Trophoblast cell (in vitro differentiated cells and primary cell): ENCODE data around the gene GJA10.

Experiments
- DNase-seq, 2 donors: peaks; one replicate each; pipeline ENCODE4 v3.0.0-alpha.2; 2016
- H2AFZ ChIP-seq: 2 replicates; pipeline ENCODE4 v1.6.1; 2013; ENCODE audit warnings: low read length, moderate library complexity, mild to moderate bottlenecking; ENCODE audit not compliant: insufficient read depth, poor library complexity
- H2AK5ac ChIP-seq: 2 replicates; pipeline ENCODE4 v1.6.1; 2013; ENCODE audit warnings: mild to moderate bottlenecking, low read length
- H2BK120ac ChIP-seq: 2 replicates; pipeline ENCODE4 v1.6.1; 2013; ENCODE audit warnings: low read length, mild to moderate bottlenecking, moderate library complexity; ENCODE audit not compliant: insufficient read depth, poor library complexity
- H2BK12ac ChIP-seq: 2 replicates; pipeline ENCODE4 v1.6.1; 2013; ENCODE audit warnings: mild to moderate bottlenecking, low read length, moderate library complexity
- H2BK5ac ChIP-seq: 2 replicates; pipeline ENCODE4 v1.6.1; 2013; ENCODE audit warnings: low read length, low read depth, moderate library complexity, mild to moderate bottlenecking; ENCODE audit not compliant: poor library complexity
- H3K14ac ChIP-seq: 2 replicates; pipeline ENCODE4 v1.6.1; 2013; ENCODE audit warnings: mild to moderate bottlenecking, low read length
- H3K18ac ChIP-seq: 2 replicates; pipeline ENCODE4 v1.6.1; 2013; ENCODE audit warnings: mild to moderate bottlenecking, low read length
- H3K23ac ChIP-seq: 2 replicates; pipeline ENCODE4 v1.6.1; 2013; ENCODE audit warnings: low read length
- H3K27ac ChIP-seq: 2 replicates; pipeline ENCODE4 v1.5.1; 2013; ENCODE audit warnings: low read depth, mild to moderate bottlenecking, inconsistent platforms, low read length, moderate library complexity
- H3K27me3 ChIP-seq: 2 replicates; pipeline ENCODE4 v1.6.1; 2013; ENCODE audit warnings: inconsistent platforms, mild to moderate bottlenecking, low read length, moderate library complexity; ENCODE audit not compliant: insufficient read depth
- H3K36me3 ChIP-seq, 2 experiments: 1 replicate in 1 of 2; 2 replicates in 1 of 2; pipeline ENCODE4 v1.6.1; 2013; ENCODE audit warnings: low read length in 2 of 2, mild to moderate bottlenecking in 2 of 2, moderate library complexity in 1 of 2; ENCODE audit not compliant: insufficient read depth in 2 of 2, control insufficient read depth in 1 of 2
- H3K4ac ChIP-seq: 2 replicates; pipeline ENCODE4 v1.6.1; 2013; ENCODE audit warnings: low read depth, mild to moderate bottlenecking, low read length, moderate library complexity
- H3K4me1 ChIP-seq, 2 experiments: 1 replicate in 1 of 2; 2 replicates in 1 of 2; pipeline ENCODE4 v1.6.1; 2013; ENCODE audit warnings: low read length in 2 of 2, mild to moderate bottlenecking in 2 of 2, moderate library complexity in 1 of 2; ENCODE audit not compliant: insufficient read depth in 2 of 2, control insufficient read depth in 1 of 2
- H3K4me2 ChIP-seq: 2 replicates; pipeline ENCODE4 v1.6.1; 2013; ENCODE audit warnings: inconsistent platforms, mild to moderate bottlenecking, low read length, moderate library complexity
- H3K4me3 ChIP-seq: 2 replicates; pipeline ENCODE4 v1.5.1; 2013; ENCODE audit warnings: mild to moderate bottlenecking, low read depth, low read length, inconsistent platforms
- H3K79me1 ChIP-seq: one replicate; pipeline ENCODE4 v1.6.1; 2013; ENCODE audit warnings: low read length
- H3K79me2 ChIP-seq: 2 replicates; pipeline ENCODE4 v1.6.1; 2013; ENCODE audit warnings: low read length, mild to moderate bottlenecking; ENCODE audit not compliant: control insufficient read depth, insufficient read depth, poor library complexity
- H3K9ac ChIP-seq: 2 replicates; pipeline ENCODE4 v1.6.1; 2013; ENCODE audit warnings: mild to moderate bottlenecking, low read length
- H3K9me3 ChIP-seq: 2 replicates; pipeline ENCODE4 v1.6.1; 2013; ENCODE audit warnings: low read depth, mild to moderate bottlenecking, control low read depth, inconsistent platforms, low read length; ENCODE audit not compliant: insufficient read depth
- H4K12ac ChIP-seq: 2 replicates; pipeline ENCODE4 v1.6.1; 2013; ENCODE audit warnings: low read depth, mild to moderate bottlenecking, low read length, moderate library complexity
- H4K8ac ChIP-seq: 2 replicates; pipeline ENCODE4 v1.6.1; 2013; ENCODE audit warnings: low read depth, mild to moderate bottlenecking, low read length, moderate library complexity
- H4K91ac ChIP-seq: one replicate; pipeline ENCODE4 v1.6.1; 2013; ENCODE audit warnings: low read depth, mild to moderate bottlenecking, low read length, moderate library complexity
- WGBS: extraction: QIAGEN DNeasy Blood & Tissue Kit; methylation state at CpG from one replicate; pipeline ENCODE4 v1.1.7; 2013; ENCODE audit warnings: missing lambda C conversion rate; ENCODE audit not compliant: insufficient read length, insufficient coverage; ENCODE audit errors: extremely low coverage; 5-methylcytosine and 5-hydroxymethylcytosine counted together

The GJA10 gene

GRCh38 chr6:89941031-89941762 is 46.9 kb downstream of the GJA10 start:
- no peak overlapping the region for H2BK12ac ChIP-seq
- no peak overlapping the region for H3K9ac ChIP-seq
- no peaks in the 10 kb centered on the region for H3K79me1 ChIP-seq
- H4K91ac ChIP-seq, result no peak overlapping the region
- H2AFZ ChIP-seq, result no peak overlapping the region
- no peaks in the 10 kb centered on the region for H3K36me3 ChIP-seq
- H3K18ac ChIP-seq, result no peak overlapping the region
- H4K8ac ChIP-seq, result no peak overlapping the region
- H3K23ac ChIP-seq, result no peak overlapping the region
- H3K79me2 ChIP-seq, result no peaks in the 10 kb centered on the region
- no peak overlapping the region for H2BK120ac ChIP-seq
- H3K27ac ChIP-seq, result no peak overlapping the region
- no peak overlapping the region for H3K14ac ChIP-seq
- no CpG with 5 or more reads among the region's 15 CpGs for WGBS
- H3K9me3 ChIP-seq, result no peaks in the 10 kb centered on the region
- H3K27me3 ChIP-seq, result no peaks in the 10 kb centered on the region
- H3K4me1 ChIP-seq, result no peaks in the 10 kb centered on the region
- no peak overlapping the region for H3K4me2 ChIP-seq
- no peak overlapping the region for H4K12ac ChIP-seq
- H2BK5ac ChIP-seq, result no peak overlapping the region
- no peak for DNase-seq
- no peak overlapping the region for H3K4ac ChIP-seq
- no peak overlapping the region for H3K4me3 ChIP-seq
- H2AK5ac ChIP-seq, result no peak overlapping the region

- H2AK5ac ChIP-seq, result no peak overlapping the region
- DNase-seq, result no peak
- H4K8ac ChIP-seq, result no peak overlapping the region
- no peaks in the 10 kb centered on the region for H3K4me1 ChIP-seq
- no peak overlapping the region for H2BK120ac ChIP-seq
- H3K27me3 ChIP-seq, result no peaks in the 10 kb centered on the region
- no peak overlapping the region for H3K14ac ChIP-seq
- no peak overlapping the region for H4K91ac ChIP-seq
- no peak overlapping the region for H3K9ac ChIP-seq
- no peak overlapping the region for H2AFZ ChIP-seq
- no peak overlapping the region for H3K4me3 ChIP-seq
- no peak overlapping the region for H3K23ac ChIP-seq
- no peak overlapping the region for H2BK12ac ChIP-seq
- H3K4me2 ChIP-seq, result no peak overlapping the region
- no peak overlapping the region for H3K27ac ChIP-seq
- no peaks in the 10 kb centered on the region for H3K79me2 ChIP-seq
- H3K79me1 ChIP-seq, result no peaks in the 10 kb centered on the region
- WGBS, result no CpG with 5 or more reads among the region's 6 CpGs
- H4K12ac ChIP-seq, result no peak overlapping the region
- H3K4ac ChIP-seq, result no peak overlapping the region
- no peak overlapping the region for H2BK5ac ChIP-seq
- no peaks in the 10 kb centered on the region for H3K9me3 ChIP-seq
- H3K18ac ChIP-seq, result no peak overlapping the region
- H3K36me3 ChIP-seq, result no peaks in the 10 kb centered on the region
Observed at GRCh38 chr6:89941763-89942497, 47.7 kb downstream of the GJA10 start.

GRCh38 chr6:89942601-89943000 is 48.3 kb downstream of the GJA10 start:
- no peak overlapping the region for H3K23ac ChIP-seq

GRCh38 chr6:89944181-89944755 is 50.0 kb downstream of the GJA10 start:
- Histone ChIP-seq H3K36me3 (peaks cover 2 to 4% of the 10 kb centered on the region in 2 experiments), H3K4me1 (no peaks in the 10 kb centered on the region), H3K9ac (no peak overlapping the region), H3K4me2 (no peak overlapping the region), H3K18ac (no peak overlapping the region), H2AK5ac (no peak overlapping the region), H3K9me3 (no peaks in the 10 kb centered on the region), H2BK120ac (no peak overlapping the region), H3K23ac (no peak overlapping the region), H3K27me3 (no peaks in the 10 kb centered on the region), H4K12ac (no peak overlapping the region), H3K79me1 (no peaks in the 10 kb centered on the region), H3K79me2 (no peaks in the 10 kb centered on the region), H4K8ac (no peak overlapping the region), H2AFZ (no peak overlapping the region), H3K14ac (no peak overlapping the region), H2BK5ac (no peak overlapping the region), H3K27ac (no peak overlapping the region), H2BK12ac (no peak overlapping the region), H3K4ac (no peak overlapping the region), H4K91ac (no peak overlapping the region), H3K4me3 (no peak overlapping the region)
- DNase-seq, result no peak
- 100% methylated on average over 1 of the region's 4 CpGs for WGBS

More at GRCh38 chr6:89942601-89943000, 48.3 kb downstream of the GJA10 start:
- H3K4me3 ChIP-seq, result no peak overlapping the region
- H3K4ac ChIP-seq, result no peak overlapping the region
- no peak overlapping the region for H4K91ac ChIP-seq
- H2BK12ac ChIP-seq, result no peak overlapping the region
- no peak overlapping the region for H3K18ac ChIP-seq
- no peak overlapping the region for H4K12ac ChIP-seq
- H3K9ac ChIP-seq, result no peak overlapping the region
- H3K36me3 ChIP-seq, result no peaks in the 10 kb centered on the region
- no peaks in the 10 kb centered on the region for H3K79me1 ChIP-seq
- H3K9me3 ChIP-seq, result no peaks in the 10 kb centered on the region
- no peak overlapping the region for H2BK120ac ChIP-seq
- DNase-seq, result no peak
- no peak overlapping the region for H3K27ac ChIP-seq
- no peaks in the 10 kb centered on the region for H3K4me1 ChIP-seq
- no peaks in the 10 kb centered on the region for H3K27me3 ChIP-seq
- H2AFZ ChIP-seq, result no peak overlapping the region
- H3K4me2 ChIP-seq, result no peak overlapping the region
- no peak overlapping the region for H3K14ac ChIP-seq
- no peak overlapping the region for H2AK5ac ChIP-seq
- H4K8ac ChIP-seq, result no peak overlapping the region
- no CpG with 5 or more reads among the region's 8 CpGs for WGBS
- no peak overlapping the region for H2BK5ac ChIP-seq
- no peaks in the 10 kb centered on the region for H3K79me2 ChIP-seq
